B cell (primary cell): ENCODE data around the gene PLEKHA5. TPM values are rescaled to one million over a fixed set of nuclear protein-coding genes. Genes with fewer than 3 reads are reported as not detected.

ENCODE experiments used
- ATAC-seq: fragments of 200-7000 bp; cut with Tn5 transposase; one replicate; pipeline ENCODE4 v1.10.0; 2021; ENCODE audit warnings: low read depth, mild to moderate bottlenecking, moderate number of reproducible peaks, moderate library complexity
- CTCF ChIA-PET: fragments of 350-600 bp; sonication (Branson Sonifier 250); formaldehyde crosslinking; loops from one replicate; lab custom pipeline; 2021; ENCODE audit warnings: antibody characterized with exemption, inconsistent platforms; lab: Charles Lee
- POLR2A ChIA-PET: fragments of 350-600 bp; sonication (Branson Sonifier 250); formaldehyde crosslinking; loops from one replicate; lab custom pipeline; 2021; ENCODE audit warnings: antibody characterized with exemption; lab: Charles Lee
- DNase-seq: peaks from one replicate; pipeline ENCODE4 v3.0.0; 2013
- H2AFZ ChIP-seq: 2 replicates; pipeline ENCODE4 v1.6.1; 2012; ENCODE audit warnings: mild to moderate bottlenecking, low read depth, low read length; ENCODE audit not compliant: insufficient read depth, poor library complexity, severe bottlenecking
- H3K27ac ChIP-seq, 2 donors: 1 replicate in 1 of 2; 2 replicates in 1 of 2; pipeline ENCODE4 v1.5.1; 2012 to 2013; ENCODE audit warnings: low read length in 2 of 2, mild to moderate bottlenecking in 2 of 2, moderate library complexity in 1 of 2
- H3K27me3 ChIP-seq, 4 experiments: fragments of 200-600 bp in 1 of 4; sonication (generic) in 1 of 4; replicated peaks in 1 of 4; 1 replicate in 2 of 4; 2 replicates in 2 of 4; pipeline versions ENCODE4 v1.6.1 to v1.7.0; 2013 to 2016; ENCODE audit warnings: low read length in 3 of 4, mild to moderate bottlenecking in 2 of 4, mixed read lengths in 1 of 4, moderate library complexity in 1 of 4; ENCODE audit not compliant: insufficient read depth in 4 of 4, control insufficient read depth in 3 of 4; ENCODE audit errors: control extremely low read depth in 1 of 4
- H3K36me3 ChIP-seq, 2 experiments: replicated peaks in 1 of 2; 1 replicate in 1 of 2; 2 replicates in 1 of 2; pipeline versions ENCODE4 v1.6.1 to v1.7.1; 2013; ENCODE audit warnings: low read length in 1 of 2; ENCODE audit not compliant: insufficient read depth in 2 of 2, control insufficient read depth in 1 of 2; ENCODE audit errors: control extremely low read depth in 1 of 2, extremely low read depth in 1 of 2
- H3K4me1 ChIP-seq, 2 donors: fragments of 200-600 bp in 1 of 2; sonication (generic) in 1 of 2; 1 replicate in 1 of 2; 2 replicates in 1 of 2; pipeline versions ENCODE4 v1.5.1 to v1.6.1; 2013 to 2017; ENCODE audit warnings: low read length in 2 of 2; ENCODE audit not compliant: control insufficient read depth in 2 of 2, insufficient read depth in 2 of 2
- H3K4me2 ChIP-seq: replicated peaks from 2 replicates; pipeline ENCODE3; 2012; ENCODE audit warnings: mild to moderate bottlenecking, low read depth, low read length; ENCODE audit not compliant: poor library complexity, severe bottlenecking
- H3K4me3 ChIP-seq, 5 experiments: fragments of 200-600 bp in 1 of 5; sonication (generic) in 1 of 5; 1 replicate in 3 of 5; 2 replicates in 2 of 5; pipeline versions ENCODE4 v1.5.1 to v1.7.0; 2011 to 2016; ENCODE audit warnings: low read length in 4 of 5, mild to moderate bottlenecking in 4 of 5, low read depth in 2 of 5, control low read depth in 1 of 5, moderate library complexity in 1 of 5; ENCODE audit not compliant: insufficient read depth in 1 of 5; ENCODE audit errors: control extremely low read depth in 1 of 5, extremely low read depth in 1 of 5
- H3K79me2 ChIP-seq: fragments of 200-600 bp; sonication (generic); one replicate; pipeline ENCODE4 v1.6.0; 2016; ENCODE audit warnings: low read length; ENCODE audit not compliant: control insufficient read depth, insufficient read depth
- H3K9ac ChIP-seq: fragments of 200-600 bp; sonication (generic); 2 replicates; pipeline ENCODE4 v1.6.1; 2017; ENCODE audit warnings: mild to moderate bottlenecking, low read length, moderate library complexity
- H3K9me3 ChIP-seq, 3 donors: one replicate each; pipeline versions ENCODE4 v1.6.1 to v1.7.1; 2013; ENCODE audit warnings: low read length in 2 of 3; ENCODE audit not compliant: control insufficient read depth in 2 of 3, insufficient read depth in 1 of 3; ENCODE audit errors: control extremely low read depth in 1 of 3
- H4K20me1 ChIP-seq: 2 replicates; pipeline ENCODE4 v1.6.0; 2012; ENCODE audit warnings: mild to moderate bottlenecking, low read length; ENCODE audit not compliant: insufficient read depth, control insufficient read depth, poor library complexity, severe bottlenecking
- H3K27ac Mint-ChIP-seq: one replicate; pipeline ENCODE4 v1.8.0; 2021; ENCODE audit warnings: mixed read lengths
- H3K27me3 Mint-ChIP-seq: one replicate; pipeline ENCODE4 v1.8.0; 2021; ENCODE audit warnings: mixed read lengths
- H3K4me1 Mint-ChIP-seq: one replicate; pipeline ENCODE4 v1.8.0; 2021; ENCODE audit warnings: mixed read lengths
- H3K4me3 Mint-ChIP-seq: one replicate; pipeline ENCODE4 v1.8.0; 2021; ENCODE audit warnings: mixed read lengths
- H3K9me3 Mint-ChIP-seq: one replicate; pipeline ENCODE4 v1.8.0; 2022; ENCODE audit warnings: mixed read lengths; ENCODE audit not compliant: insufficient read depth
- CTCF ChIP-seq: fragments of 200-600 bp; IDR thresholded peaks from one replicate; pipeline ENCODE4 v1.8.0; 2022; ENCODE audit warnings: antibody characterized with exemption, mild to moderate bottlenecking
- EZH2 ChIP-seq: IDR thresholded peaks from 2 replicates; pipeline ENCODE4 v1.6.1; 2012; ENCODE audit warnings: borderline replicate concordance, low read depth, mild to moderate bottlenecking, moderate library complexity, low read length; ENCODE audit not compliant: insufficient read depth, poor library complexity, severe bottlenecking
- WGBS: methylation state at CpG from one replicate; pipeline ENCODE4 v1.1.5; 2013; ENCODE audit warnings: missing lambda C conversion rate; ENCODE audit not compliant: insufficient coverage; 5-methylcytosine and 5-hydroxymethylcytosine counted together
- intact Hi-C: fragments of 100-400 bp; cut with micrococcal nuclease; formaldehyde crosslinking; loops from one replicate; pipeline ENCODE4 v1.10.0; 2022
- polyA plus RNA-seq: library from polyadenylated mRNA; depleted of rRNA; stranded (reverse); fragments of >200 nt; gene quantifications from 2 replicates; pipeline ENCODE4 v1.2.3, GENCODE V29; 2012
- total RNA-seq, 2 donors: library from RNA; stranded (reverse); fragments of 120-200 nt in 1 of 2; gene quantifications; 1 replicate in 1 of 2; 2 replicates in 1 of 2; pipeline versions ENCODE4 v1.2.3 to v1.2.4, GENCODE V29; 2013 to 2022

The PLEKHA5 gene
- total and polyA plus RNA-seq, 2 donors (not counting 1 experiment from before 2014, with no cell fraction given), result 0.03 to 0.22 TPM

DNA sequence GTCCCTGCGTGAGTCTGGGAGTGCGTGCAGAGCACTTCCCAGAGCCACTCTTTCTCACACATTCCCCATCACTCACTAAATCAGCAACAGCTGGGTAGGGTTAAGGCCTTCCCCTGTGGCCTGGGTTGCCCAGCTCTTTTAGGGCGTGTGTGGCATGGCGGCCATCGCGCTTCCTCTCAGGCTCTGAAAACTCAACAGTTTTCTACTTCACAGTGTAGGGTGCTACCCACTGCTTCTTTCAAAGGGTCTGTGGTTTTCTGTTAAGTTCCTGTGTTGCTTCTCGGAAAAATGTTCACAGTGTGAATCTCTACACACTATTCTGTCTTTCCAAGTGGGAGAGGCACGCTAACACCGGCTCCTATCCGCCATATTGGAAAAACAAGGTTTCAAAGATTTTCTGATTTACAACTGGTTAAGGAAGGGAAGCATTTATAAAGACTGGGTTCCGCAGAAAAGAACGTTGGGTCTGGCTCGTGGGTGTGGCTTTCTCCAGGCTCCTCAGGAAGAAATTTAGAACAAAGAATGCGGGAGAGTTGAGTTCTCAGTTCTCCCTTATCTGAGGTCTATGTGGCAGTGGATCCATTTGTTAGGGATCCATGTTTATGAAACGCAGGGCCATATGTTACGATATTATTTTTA lies 274.8 kb downstream of the PLEKHA5 start:
- no peak for ATAC-seq
- H3K4me2 ChIP-seq, result no peak overlapping the region
- Mint-ChIP-seq H3K4me3 (no peak overlapping the region), H3K9me3 (no peaks in the 10 kb centered on the region), H3K27me3 (no peaks in the 10 kb centered on the region), H3K27ac (no peak overlapping the region), H3K4me1 (no peaks in the 10 kb centered on the region)
- no peaks in the 10 kb centered on the region for H3K36me3 ChIP-seq
- H3K4me3 ChIP-seq, result no peak overlapping the region
- intact Hi-C loops, result no loop called here
- no peak overlapping the region for H3K9ac ChIP-seq
- no peaks in the 10 kb centered on the region for H3K4me1 ChIP-seq
- H3K27ac ChIP-seq, result no peak overlapping the region
- no peaks in the 10 kb centered on the region for H3K79me2 ChIP-seq
- no peaks in the 10 kb centered on the region for H3K27me3 ChIP-seq
- no peak for TF ChIP-seq EZH2
- no peak for TF ChIP-seq CTCF
- no peaks in the 10 kb centered on the region for H4K20me1 ChIP-seq
- H2AFZ ChIP-seq, result no peak overlapping the region
- WGBS, result 98% methylated on average over 9 of the region's 16 CpGs
- no peak for DNase-seq
- H3K9me3 ChIP-seq, result peaks cover 0 to 14% (median 0%) of the 10 kb centered on the region in 3 donors
- POLR2A ChIA-PET, result no interaction called here
- CTCF ChIA-PET, result no interaction called here

DNA sequence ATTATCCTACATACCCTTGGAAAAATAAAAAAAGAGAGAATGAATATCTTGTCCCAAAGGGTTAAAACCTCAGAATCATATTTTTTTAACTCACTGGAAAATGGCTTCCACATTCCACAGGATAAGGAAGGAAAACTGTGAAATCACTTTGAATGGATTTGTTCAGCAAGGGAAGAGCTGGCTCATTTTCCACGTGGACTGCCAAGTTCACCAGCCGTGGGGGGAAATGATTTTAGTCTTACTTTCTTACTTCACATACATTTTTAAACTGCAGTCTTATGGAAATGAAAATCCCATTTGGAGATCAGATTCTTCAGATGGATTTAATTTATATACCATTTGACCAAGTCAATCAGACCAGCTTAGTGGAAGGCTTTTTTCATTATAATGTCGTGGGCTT lies 279.8 kb downstream of the PLEKHA5 start:
- no peak for DNase-seq
- Histone ChIP-seq H2AFZ (no peak overlapping the region), H3K79me2 (no peaks in the 10 kb centered on the region), H3K4me3 (no peak overlapping the region), H3K27me3 (no peaks in the 10 kb centered on the region), H3K9me3 (peaks cover 0 to 1% (median 0%) of the 10 kb centered on the region in 3 donors), H3K4me2 (no peak overlapping the region), H3K9ac (no peak overlapping the region), H3K36me3 (no peaks in the 10 kb centered on the region), H3K4me1 (no peaks in the 10 kb centered on the region), H3K27ac (no peak overlapping the region), H4K20me1 (no peaks in the 10 kb centered on the region)
- intact Hi-C loops, result no loop called here
- H3K4me3 Mint-ChIP-seq, result no peak overlapping the region
- POLR2A ChIA-PET, result no interaction called here
- no CpG with 5 or more reads among the region's 3 CpGs for whole genome bisulfite sequencing
- no peaks in the 10 kb centered on the region for H3K9me3 Mint-ChIP-seq
- H3K27ac Mint-ChIP-seq, result no peak overlapping the region
- H3K4me1 Mint-ChIP-seq, result no peaks in the 10 kb centered on the region
- CTCF ChIA-PET, result no interaction called here
- TF ChIP-seq EZH2 (no peak), CTCF (no peak)
- no peak for ATAC-seq
- no peaks in the 10 kb centered on the region for H3K27me3 Mint-ChIP-seq
